Measurements from ENCODE around the gene UMAD1. TPM values are rescaled to one million over a fixed set of nuclear protein-coding genes. Genes with fewer than 3 reads are reported as not detected.

UMAD1 gene
- total RNA-seq, 1 donor from 2014 or later, result 16.4 TPM

DNA sequence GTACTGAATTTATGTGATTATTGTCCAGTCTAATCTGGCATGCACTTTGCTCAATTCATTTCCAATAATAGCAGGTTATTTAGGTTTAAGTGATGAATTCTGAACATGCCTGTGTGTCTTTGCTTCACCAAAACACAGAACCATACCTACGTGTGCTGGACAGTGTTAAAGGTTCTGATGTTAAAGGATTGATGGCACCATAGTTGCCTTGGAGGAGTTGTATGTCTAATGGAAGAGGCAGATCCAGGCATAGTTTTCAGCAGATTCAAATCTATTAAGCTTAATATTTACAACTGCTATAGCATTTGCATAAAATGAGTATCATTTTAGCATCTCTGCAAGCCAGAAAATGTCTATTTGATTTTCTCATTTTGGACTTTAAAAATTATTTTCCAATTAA is 28.0 kb upstream of the UMAD1 start:
- no peak for DNase-seq
- no peak overlapping the region for H3K4me3 ChIP-seq
- TF ChIP-seq, protein P1, sequence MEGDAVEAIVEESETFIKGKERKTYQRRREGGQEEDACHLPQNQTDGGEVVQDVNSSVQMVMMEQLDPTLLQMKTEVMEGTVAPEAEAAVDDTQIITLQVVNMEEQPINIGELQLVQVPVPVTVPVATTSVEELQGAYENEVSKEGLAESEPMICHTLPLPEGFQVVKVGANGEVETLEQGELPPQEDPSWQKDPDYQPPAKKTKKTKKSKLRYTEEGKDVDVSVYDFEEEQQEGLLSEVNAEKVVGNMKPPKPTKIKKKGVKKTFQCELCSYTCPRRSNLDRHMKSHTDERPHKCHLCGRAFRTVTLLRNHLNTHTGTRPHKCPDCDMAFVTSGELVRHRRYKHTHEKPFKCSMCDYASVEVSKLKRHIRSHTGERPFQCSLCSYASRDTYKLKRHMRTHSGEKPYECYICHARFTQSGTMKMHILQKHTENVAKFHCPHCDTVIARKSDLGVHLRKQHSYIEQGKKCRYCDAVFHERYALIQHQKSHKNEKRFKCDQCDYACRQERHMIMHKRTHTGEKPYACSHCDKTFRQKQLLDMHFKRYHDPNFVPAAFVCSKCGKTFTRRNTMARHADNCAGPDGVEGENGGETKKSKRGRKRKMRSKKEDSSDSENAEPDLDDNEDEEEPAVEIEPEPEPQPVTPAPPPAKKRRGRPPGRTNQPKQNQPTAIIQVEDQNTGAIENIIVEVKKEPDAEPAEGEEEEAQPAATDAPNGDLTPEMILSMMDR (IDR thresholded peaks at IDR 0.05; ENCODE audit: borderline replicate concordance), result no peak

DNA sequence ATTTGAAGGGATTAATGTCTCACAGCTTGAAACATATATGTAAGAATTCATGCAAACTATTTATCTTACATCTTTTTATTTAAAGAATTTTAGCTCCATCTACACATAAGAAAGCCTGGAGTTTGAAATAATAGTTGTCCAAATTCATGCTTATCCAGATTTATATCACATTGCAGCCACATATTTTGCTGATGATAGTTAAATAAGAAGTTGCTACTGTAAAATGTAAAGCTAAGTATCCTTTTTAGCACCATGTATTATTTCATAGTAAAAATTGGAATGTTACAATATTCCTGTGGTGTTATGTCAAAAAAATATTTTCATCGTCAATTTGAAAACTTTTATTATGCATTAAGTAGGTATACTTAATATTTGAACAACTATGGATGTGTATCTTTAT is 27.3 kb upstream of the UMAD1 start:
- no peaks in the 10 kb centered on the region for H3K36me3 ChIP-seq
- H3K9me3 ChIP-seq (replicated peaks), result no peaks in the 10 kb centered on the region
- no peaks in the 10 kb centered on the region for H3K4me1 ChIP-seq
- no peak overlapping the region for H3K4me3 ChIP-seq
- TF ChIP-seq, protein P1 (IDR thresholded peaks at IDR 0.05; ENCODE audit: borderline replicate concordance), result no peak
- no peak overlapping the region for H3K27ac ChIP-seq (replicated peaks)
- no peaks in the 10 kb centered on the region for H3K27me3 ChIP-seq (ENCODE audit: low read depth)
- intact Hi-C loops (cut with micrococcal nuclease), result no loop called here
- no peak for DNase-seq

More for the DNA sequence above, 28.0 kb upstream of the UMAD1 start:
- H3K27ac ChIP-seq (replicated peaks), result no peak overlapping the region
- H3K36me3 ChIP-seq, result peaks cover 4% of the 10 kb centered on the region
- no peaks in the 10 kb centered on the region for H3K4me1 ChIP-seq
- no peaks in the 10 kb centered on the region for H3K9me3 ChIP-seq (replicated peaks)
- intact Hi-C loops (cut with micrococcal nuclease), result no loop called here
- no peaks in the 10 kb centered on the region for H3K27me3 ChIP-seq (ENCODE audit: low read depth)

DNA sequence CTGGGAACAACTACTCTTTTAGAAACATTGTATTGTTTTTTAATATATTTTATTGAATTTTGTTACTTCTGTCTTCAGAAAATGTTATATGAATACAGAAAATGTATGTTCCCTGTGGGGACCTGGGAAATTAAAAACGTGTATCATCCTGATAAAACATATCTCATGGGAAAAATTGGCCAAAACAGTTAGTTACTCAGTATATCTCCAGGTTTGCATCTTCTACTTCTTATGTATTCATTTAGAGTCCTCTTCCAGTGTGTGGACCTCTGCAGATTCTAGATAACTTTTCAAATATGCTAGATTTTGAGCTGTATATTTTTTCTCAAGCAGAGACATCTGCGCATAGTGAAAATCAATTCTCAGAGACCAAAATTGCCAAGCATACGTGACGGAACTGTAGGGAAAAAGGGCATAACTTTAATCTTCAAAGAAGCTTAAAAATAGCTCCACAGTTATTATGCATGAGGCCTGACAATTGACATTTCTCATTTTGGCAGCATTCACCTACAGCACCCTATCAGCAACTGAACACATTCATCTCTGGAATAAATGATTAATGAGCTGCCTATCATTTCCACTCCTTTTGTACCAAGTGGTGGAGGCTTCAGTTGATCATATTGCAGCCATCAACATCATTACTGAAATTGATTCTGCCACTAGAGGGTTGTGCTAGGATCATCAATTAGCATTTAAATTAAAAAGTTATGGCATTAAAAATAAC is 26.4 kb upstream of the UMAD1 start:
- TF ChIP-seq, protein P1 (IDR thresholded peaks at IDR 0.05; ENCODE audit: borderline replicate concordance), result no peak
- no peaks in the 10 kb centered on the region for H3K36me3 ChIP-seq
- H3K4me1 ChIP-seq, result no peaks in the 10 kb centered on the region
- no peaks in the 10 kb centered on the region for H3K27me3 ChIP-seq (ENCODE audit: low read depth)
- intact Hi-C loops (cut with micrococcal nuclease), result no loop called here
- no peak overlapping the region for H3K27ac ChIP-seq (replicated peaks)
- H3K4me3 ChIP-seq, result no peak overlapping the region
- no peak for DNase-seq
- no peaks in the 10 kb centered on the region for H3K9me3 ChIP-seq (replicated peaks)

DNA sequence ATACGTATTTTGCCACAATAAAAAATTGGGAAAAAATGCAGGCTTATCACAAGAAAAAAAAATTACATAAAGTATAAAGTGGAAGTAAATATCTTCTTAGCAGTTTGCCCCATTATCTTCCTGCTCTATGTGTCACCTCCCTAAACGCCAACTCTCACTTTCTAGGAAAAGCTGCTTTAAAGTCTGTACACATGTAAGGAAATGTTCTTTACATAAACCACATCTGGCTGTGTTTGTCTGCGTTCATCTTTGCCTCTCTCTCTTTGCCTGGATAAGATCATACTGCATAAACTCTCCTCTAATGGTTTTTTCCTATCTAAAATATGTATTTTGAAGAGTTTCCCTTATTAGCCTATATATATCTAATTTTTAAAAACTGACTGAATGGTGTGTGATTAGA is 23.0 kb upstream of the UMAD1 start:
- Histone ChIP-seq H3K27ac (replicated peaks) (no peak overlapping the region), H3K36me3 (no peaks in the 10 kb centered on the region), H3K9me3 (replicated peaks) (no peaks in the 10 kb centered on the region), H3K4me1 (no peaks in the 10 kb centered on the region), H3K27me3 (ENCODE audit: low read depth) (no peaks in the 10 kb centered on the region), H3K4me3 (no peak overlapping the region)
- no peak for DNase-seq
- TF ChIP-seq, protein P1 (IDR thresholded peaks at IDR 0.05; ENCODE audit: borderline replicate concordance), result no peak
- intact Hi-C loops (cut with micrococcal nuclease), result no loop called here

DNA sequence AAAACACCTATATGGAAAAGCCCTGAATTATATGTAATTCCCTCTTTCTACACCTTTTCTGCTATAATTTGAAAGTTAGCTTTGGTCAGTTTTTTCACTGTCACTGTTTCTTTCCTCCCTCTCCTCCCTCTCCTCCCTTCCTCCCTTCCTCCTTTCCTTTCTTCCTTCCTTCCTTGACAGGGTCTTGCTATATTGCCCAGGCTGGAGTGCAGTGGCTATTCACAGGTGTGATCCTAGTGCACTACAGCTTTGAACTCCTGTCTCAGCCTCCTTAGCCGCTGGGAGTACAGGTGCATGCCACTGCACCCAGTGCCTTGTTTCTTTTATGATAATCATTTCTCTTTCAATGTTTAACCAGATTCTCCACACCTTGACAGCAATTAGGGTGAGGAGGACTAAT is 22.1 kb upstream of the UMAD1 start:
- H3K4me1 ChIP-seq, result no peaks in the 10 kb centered on the region
- DNase-seq, result no peak
- TF ChIP-seq, protein P1 (IDR thresholded peaks at IDR 0.05; ENCODE audit: borderline replicate concordance), result no peak
- no peaks in the 10 kb centered on the region for H3K27me3 ChIP-seq (ENCODE audit: low read depth)
- intact Hi-C loops (cut with micrococcal nuclease), result no loop called here
- no peaks in the 10 kb centered on the region for H3K9me3 ChIP-seq (replicated peaks)
- no peaks in the 10 kb centered on the region for H3K36me3 ChIP-seq
- no peak overlapping the region for H3K4me3 ChIP-seq
- no peak overlapping the region for H3K27ac ChIP-seq (replicated peaks)
